Endodermal cell (in vitro differentiated cells): ENCODE measurements around the gene RCVRN. TPM values are rescaled to one million over a fixed set of nuclear protein-coding genes. Genes with fewer than 3 reads are reported as not detected.

ENCODE experiments used
- DNase-seq: peaks from one replicate; pipeline ENCODE4 v3.0.0-alpha.2; 2017
- H3K27ac ChIP-seq: 2 replicates; pipeline ENCODE4 v1.5.1; 2013; ENCODE audit warnings: mild to moderate bottlenecking, low read depth, low read length, moderate library complexity
- H3K27me3 ChIP-seq: 2 replicates; pipeline ENCODE4 v1.6.1; 2013; ENCODE audit warnings: mild to moderate bottlenecking, low read length, moderate library complexity; ENCODE audit not compliant: insufficient read depth, control insufficient read depth, poor library complexity, severe bottlenecking
- H3K36me3 ChIP-seq: 2 replicates; pipeline ENCODE4 v1.7.0; 2013; ENCODE audit warnings: mild to moderate bottlenecking, low read length, moderate library complexity; ENCODE audit not compliant: control insufficient read depth, insufficient read depth
- H3K4me1 ChIP-seq: one replicate; pipeline ENCODE4 v1.7.0; 2013; ENCODE audit warnings: low read length; ENCODE audit not compliant: control insufficient read depth, insufficient read depth
- H3K4me3 ChIP-seq: 2 replicates; pipeline ENCODE4 v1.5.1; 2013; ENCODE audit warnings: mild to moderate bottlenecking, low read length, moderate library complexity
- H3K9ac ChIP-seq: 2 replicates; pipeline ENCODE4 v1.6.1; 2013; ENCODE audit warnings: mild to moderate bottlenecking, low read length, moderate library complexity; ENCODE audit not compliant: poor library complexity, severe bottlenecking; ENCODE audit errors: extremely low read depth
- H3K9me3 ChIP-seq: 2 replicates; pipeline ENCODE4 v1.6.1; 2013; ENCODE audit warnings: mild to moderate bottlenecking, low read length, moderate library complexity; ENCODE audit not compliant: control insufficient read depth
- H3K27ac Mint-ChIP-seq: 2 replicates; pipeline ENCODE4 v1.8.0; 2020; ENCODE audit warnings: mixed read lengths
- H3K27me3 Mint-ChIP-seq: 2 replicates; pipeline ENCODE4 v1.8.0; 2021; ENCODE audit warnings: mild to moderate bottlenecking, mixed read lengths; ENCODE audit not compliant: insufficient read depth
- H3K36me3 Mint-ChIP-seq: 2 replicates; pipeline ENCODE4 v1.8.0; 2020; ENCODE audit warnings: low read depth, mixed read lengths
- H3K4me1 Mint-ChIP-seq: 2 replicates; pipeline ENCODE4 v1.8.0; 2020; ENCODE audit warnings: mixed read lengths
- H3K4me3 Mint-ChIP-seq: 2 replicates; pipeline ENCODE4 v1.8.0; 2020; ENCODE audit warnings: mild to moderate bottlenecking, moderate library complexity, mixed read lengths
- H3K9me3 Mint-ChIP-seq: 2 replicates; pipeline ENCODE4 v1.8.0; 2020; ENCODE audit warnings: mild to moderate bottlenecking, mixed read lengths
- CTCF ChIP-seq: fragments of 200-600 bp; sonication (generic); conservative IDR thresholded peaks from 2 replicates; pipeline ENCODE4 v1.5.0; 2021; ENCODE audit warnings: antibody characterized with exemption, mild to moderate bottlenecking
- WGBS, 2 experiments: methylation state at CpG; one replicate each; pipeline versions ENCODE4 v1.1.5 to v1.1.7; 2013; ENCODE audit warnings: missing lambda C conversion rate in 2 of 2, mixed read lengths in 1 of 2; ENCODE audit not compliant: insufficient coverage in 1 of 2, insufficient read length in 1 of 2; 5-methylcytosine and 5-hydroxymethylcytosine counted together
- total RNA-seq, 2 donors: library from RNA; stranded (reverse); fragmentation: NEBNext Ultra II Directional in 1 of 2; extraction: Animal tissue kit (Norgen Biotek cat#: 25700) in 1 of 2; gene quantifications; 2 replicates in 1 of 2; 3 replicates in 1 of 2; pipeline ENCODE4 v1.2.1, GENCODE V29; 2021

The RCVRN gene
- total RNA-seq, 2 donors from 2014 or later: not detected

GRCh38 chr17:9862220-9862619, 42.9 kb downstream of the RCVRN start:
- peak; percentile 32 for DNase-seq

GRCh38 chr17:9860851-9861250, 44.2 kb downstream of the RCVRN start:
- no peak overlapping the region for H3K27ac ChIP-seq
- 71 to 91% methylated on average over 5 to 7 of the region's 7 CpGs for WGBS, 2 experiments
- peak; percentile 12 for DNase-seq
- Mint-ChIP-seq H3K27ac (no peak overlapping the region), H3K36me3 (no peaks in the 10 kb centered on the region), H3K9me3 (peaks cover 20% of the 10 kb centered on the region), H3K4me3 (no peak overlapping the region), H3K27me3 (peaks cover 13% of the 10 kb centered on the region), H3K4me1 (no peaks in the 10 kb centered on the region)
- no peaks in the 10 kb centered on the region for H3K27me3 ChIP-seq
- peaks cover 14% of the 10 kb centered on the region for H3K9me3 ChIP-seq
- no peak overlapping the region for H3K9ac ChIP-seq
- H3K4me3 ChIP-seq: no peak overlapping the region
- no peaks in the 10 kb centered on the region for H3K4me1 ChIP-seq
- no peak for TF ChIP-seq CTCF
- no peaks in the 10 kb centered on the region for H3K36me3 ChIP-seq

More at GRCh38 chr17:9862220-9862619, 42.9 kb downstream of the RCVRN start:
- Histone ChIP-seq H3K27me3 (no peaks in the 10 kb centered on the region), H3K27ac (no peak overlapping the region), H3K4me3 (no peak overlapping the region), H3K9ac (no peak overlapping the region), H3K9me3 (peaks cover 14% of the 10 kb centered on the region), H3K36me3 (no peaks in the 10 kb centered on the region), H3K4me1 (no peaks in the 10 kb centered on the region)
- no CpG with 5 or more reads among the region's 1 CpG for WGBS, 2 experiments
- Mint-ChIP-seq H3K27me3 (peaks cover 6% of the 10 kb centered on the region), H3K27ac (no peak overlapping the region), H3K9me3 (peaks cover 19% of the 10 kb centered on the region), H3K4me3 (no peak overlapping the region), H3K4me1 (no peaks in the 10 kb centered on the region), H3K36me3 (no peaks in the 10 kb centered on the region)
- TF ChIP-seq CTCF: no peak

- H3K9me3 ChIP-seq: peaks cover 14% of the 10 kb centered on the region
- H3K4me3 ChIP-seq: no peak overlapping the region
- Mint-ChIP-seq H3K27ac (no peak overlapping the region), H3K4me3 (no peak overlapping the region), H3K36me3 (no peaks in the 10 kb centered on the region), H3K27me3 (peaks cover 12% of the 10 kb centered on the region), H3K4me1 (no peaks in the 10 kb centered on the region), H3K9me3 (peaks cover 20% of the 10 kb centered on the region)
- no peak for TF ChIP-seq CTCF
- H3K27me3 ChIP-seq: no peaks in the 10 kb centered on the region
- no peaks in the 10 kb centered on the region for H3K4me1 ChIP-seq
- no peaks in the 10 kb centered on the region for H3K36me3 ChIP-seq
- peak; percentile 21 for DNase-seq
- no peak overlapping the region for H3K27ac ChIP-seq
- WGBS, 2 experiments: 92 to 96% methylated on average over 3 to 5 of the region's 5 CpGs
- no peak overlapping the region for H3K9ac ChIP-seq
These were observed 45.3 kb downstream of the RCVRN start for GRCh38 chr17:9859781-9860180.
